A549 (cell line): Measurements from ENCODE around the gene BCDIN3D. TPM values are rescaled to one million over a fixed set of nuclear protein-coding genes. Genes with fewer than 3 reads are reported as not detected.

Source experiments
- ATAC-seq, 2 experiments: fragments of 200-7000 bp in 1 of 2; fragments of >200 bp in 1 of 2; cut with Nextera tagmentation in 1 of 2; cut with Tn5 transposase in 1 of 2; 3 replicates each; pipeline versions ENCODE4 v1.8.0 to v1.9.1; 2018 to 2020; ENCODE audit warnings: mild to moderate bottlenecking in 1 of 2, moderate library complexity in 1 of 2
- CTCF ChIA-PET: fragments of 300-600 bp; sonication (Branson Sonifier 250); formaldehyde crosslinking; extraction: SDS; loops from one replicate; lab custom pipeline; 2021; ENCODE audit warnings: antibody characterized with exemption, inconsistent platforms; lab: Yijun Ruan, JAX
- POLR2A ChIA-PET: fragments of 350-600 bp; formaldehyde crosslinking; extraction: SDS; loops from one replicate; lab custom pipeline; 2021; ENCODE audit warnings: antibody characterized with exemption, inconsistent platforms; lab: Yijun Ruan, JAX
- DNase-seq, 2 experiments: peaks; one replicate each; pipeline versions ENCODE4 v3.0.0 to v3.0.0-alpha.2; 2011 to 2016; ENCODE audit warnings: low read depth in 1 of 2, low spot score in 1 of 2
- FAIRE-seq: peaks from 2 replicates; lab custom pipeline; 2011; peaks lifted over from hg19 to GRCh38; lab: Jason Lieb, UNC
- H3K27ac ChIP-seq, 2 experiments: fragments of >200 bp; sonication (Bioruptor Twin); formaldehyde crosslinking; 3 replicates each; pipeline ENCODE4 v1.5.1; 2016 to 2017
- H3K4me1 ChIP-seq: fragments of >200 bp; sonication (Bioruptor Twin); formaldehyde crosslinking; 3 replicates; pipeline ENCODE4 v1.6.1; 2016
- H3K4me2 ChIP-seq: fragments of >200 bp; sonication (Bioruptor Twin); formaldehyde crosslinking; 3 replicates; pipeline ENCODE4 v1.6.1; 2016
- H3K4me3 ChIP-seq: fragments of >200 bp; sonication (Bioruptor Twin); formaldehyde crosslinking; 3 replicates; pipeline ENCODE4 v1.5.1; 2016
- H3K9me3 ChIP-seq: fragments of >200 bp; sonication (Bioruptor Twin); formaldehyde crosslinking; 3 replicates; pipeline ENCODE4 v1.6.1; 2016
- CHD4 ChIP-seq: fragments of 200-600 bp; sonication (generic); IDR thresholded peaks from 2 replicates; pipeline ENCODE4 v1.6.1; 2016; ENCODE audit warnings: antibody characterized with exemption, mild to moderate bottlenecking, borderline replicate concordance
- E2F6 ChIP-seq: IDR thresholded peaks from 2 replicates; pipeline ENCODE4 v1.6.1; 2012; ENCODE audit warnings: low read depth, borderline replicate concordance
- ELK1 ChIP-seq: fragments of 150-350 bp; IDR thresholded peaks from 2 replicates; pipeline ENCODE4 v1.6.1; 2014; ENCODE audit warnings: low read depth, mild to moderate bottlenecking, low read length
- FOSB ChIP-seq: fragments of 250-450 bp; sonication (Bioruptor Pico); IDR thresholded peaks from 2 replicates; pipeline ENCODE4 v1.5.0; 2020; ENCODE audit warnings: mild to moderate bottlenecking, moderate library complexity
- FOSL2 ChIP-seq, 2 experiments: fragments of 450-650 bp in 1 of 2; fragments of >200 bp in 1 of 2; sonication (Bioruptor Twin) in 1 of 2; formaldehyde crosslinking; IDR thresholded peaks; 2 replicates each; pipeline versions ENCODE4 v1.5.0 to v1.6.1; 2016 to 2020; ENCODE audit warnings: mild to moderate bottlenecking in 1 of 2, moderate library complexity in 1 of 2
- HEYL ChIP-seq: fragments of 250-450 bp; sonication (Bioruptor Pico); IDR thresholded peaks from 2 replicates; pipeline ENCODE4 v1.8.0; 2021; ENCODE audit warnings: mild to moderate bottlenecking, moderate library complexity
- HOXA7 ChIP-seq: fragments of 250-450 bp; sonication (Bioruptor Pico); IDR thresholded peaks from 2 replicates; pipeline ENCODE4 v1.5.0; 2020; ENCODE audit warnings: mild to moderate bottlenecking, moderate library complexity
- JUN ChIP-seq, 2 experiments: fragments of >200 bp; sonication (Bioruptor Twin); formaldehyde crosslinking; IDR thresholded peaks; 2 replicates in 1 of 2; 3 replicates in 1 of 2; pipeline ENCODE4 v1.6.1; 2016 to 2017
- JUNB ChIP-seq: fragments of >200 bp; sonication (Bioruptor Twin); formaldehyde crosslinking; IDR thresholded peaks from 2 replicates; pipeline ENCODE4 v1.6.1; 2016
- KDM1A ChIP-seq: fragments of 200-600 bp; sonication (generic); IDR thresholded peaks from 2 replicates; pipeline ENCODE4 v1.6.1; 2016; ENCODE audit warnings: low read depth, mild to moderate bottlenecking
- MAZ ChIP-seq: fragments of 150-350 bp; IDR thresholded peaks from 2 replicates; pipeline ENCODE4 v1.6.1; 2014; ENCODE audit warnings: antibody characterized with exemption, low read depth, low read length, borderline replicate concordance
- NFE2L2 ChIP-seq: fragments of 150-350 bp; conservative IDR thresholded peaks from 2 replicates; pipeline ENCODE4 v1.6.1; 2014; ENCODE audit warnings: low read length
- NR3C1 ChIP-seq: fragments of >200 bp; sonication (Bioruptor Twin); formaldehyde crosslinking; IDR thresholded peaks from 3 replicates; pipeline ENCODE4 v1.6.1; 2017
- PHF8 ChIP-seq: fragments of 200-600 bp; sonication (generic); IDR thresholded peaks from 2 replicates; pipeline ENCODE4 v1.6.1; 2016; ENCODE audit warnings: low read depth, mild to moderate bottlenecking, antibody characterized with exemption, moderate library complexity, borderline replicate concordance
- POLR2A ChIP-seq: IDR thresholded peaks from 2 replicates; pipeline ENCODE4 v1.6.1; 2012; ENCODE audit warnings: mild to moderate bottlenecking, low read length
- RAD21 ChIP-seq, 2 experiments: fragments of >200 bp in 1 of 2; sonication (Bioruptor Twin) in 1 of 2; formaldehyde crosslinking in 1 of 2; IDR thresholded peaks in 1 of 2; conservative IDR thresholded peaks in 1 of 2; 2 replicates in 1 of 2; 3 replicates in 1 of 2; pipeline ENCODE4 v1.6.1; 2012 to 2018; ENCODE audit warnings: inconsistent platforms in 1 of 2
- RARB ChIP-seq: fragments of 250-450 bp; sonication (Bioruptor Pico); IDR thresholded peaks from 2 replicates; pipeline ENCODE4 v1.8.0; 2021; ENCODE audit warnings: mild to moderate bottlenecking, moderate library complexity
- RCOR1 ChIP-seq: fragments of 150-350 bp; IDR thresholded peaks from 2 replicates; pipeline ENCODE4 v1.6.1; 2014; ENCODE audit warnings: antibody characterized with exemption, low read length, low read depth
- REST ChIP-seq: fragments of 200-600 bp; sonication (generic); IDR thresholded peaks from 2 replicates; pipeline ENCODE4 v1.6.1; 2016; ENCODE audit warnings: antibody characterized with exemption, mild to moderate bottlenecking, moderate library complexity
- RNF2 ChIP-seq: fragments of 200-600 bp; sonication (generic); IDR thresholded peaks from 2 replicates; pipeline ENCODE4 v1.6.1; 2016; ENCODE audit warnings: low read depth, mild to moderate bottlenecking, antibody characterized with exemption, moderate library complexity, borderline replicate concordance
- SMC3 ChIP-seq: fragments of >200 bp; sonication (Bioruptor Twin); formaldehyde crosslinking; IDR thresholded peaks from 3 replicates; pipeline ENCODE4 v1.6.1; 2018; ENCODE audit warnings: inconsistent platforms
- SREBF2 ChIP-seq: fragments of 450-650 bp; IDR thresholded peaks from 2 replicates; pipeline ENCODE4 v1.6.1; 2014; ENCODE audit warnings: mild to moderate bottlenecking, moderate library complexity
- USF2 ChIP-seq: fragments of 450-650 bp; IDR thresholded peaks from 2 replicates; pipeline ENCODE4 v1.6.1; 2014; ENCODE audit warnings: antibody characterized with exemption
- ZFP36 ChIP-seq: fragments of 450-650 bp; IDR thresholded peaks from 2 replicates; pipeline ENCODE4 v1.6.1; 2014; ENCODE audit warnings: borderline replicate concordance; ENCODE audit not compliant: partially characterized antibody
- WGBS: methylation state at CpG from one replicate; pipeline ENCODE4 v1.1.6; 2017; ENCODE audit errors: missing lambda C conversion rate; 5-methylcytosine and 5-hydroxymethylcytosine counted together
- polyA plus RNA-seq, 4 experiments: library from polyadenylated mRNA; depleted of rRNA in 3 of 4; stranded (reverse); fragments of >200 nt; fragmentation: RNase III in 1 of 4; extraction: RNeasy Plus Mini Kit Qiagen cat#74134 plus additional on column Dnase treatment in 1 of 4; gene quantifications; 2 replicates in 3 of 4; 3 replicates in 1 of 4; pipeline ENCODE4 v1.2.3, GENCODE V29; 2011 to 2017

Gene BCDIN3D
- polyA plus RNA-seq, 2 of the 4 experiments (the other 2 are of a cell fraction): 4.2 to 5.8 TPM

- TF ChIP-seq NR3C1 (no peak), KDM1A (no peak), NFE2L2 (no peak), PHF8 (no peak), ELK1 (no peak), JUNB (no peak), USF2 (no peak), RNF2 (no peak), HEYL (CRISPR knock-in tag) (no peak), CHD4 (no peak), E2F6 (no peak), JUN (IDR thresholded peaks at IDR 0.05) (no peak), FOSL2 (IDR thresholded peaks at IDR 0.05) (no peak), FOSL2 (CRISPR knock-in tag; IDR thresholded peaks at IDR 0.05) (no peak), ZFP36 (no peak)
- Histone ChIP-seq H3K4me1 (no peaks in the 10 kb centered on the region), H3K27ac (no peak overlapping the region), H3K4me2 (no peak overlapping the region), H3K9me3 (no peaks in the 10 kb centered on the region), H3K4me3 (no peak overlapping the region)
- POLR2A ChIA-PET: no interaction called here
- DNase-seq (no peak), ATAC-seq (no peak), FAIRE-seq (no peak)
- CTCF ChIA-PET: interaction anchor here (1.3 to 1.9 kb wide), 4 partner anchors 29 to 248 kb away, joined by 3 to 9 read pairs (median 4); no protein-coding TSS in a partner anchor
- 87% methylated on average over 11 of the region's 12 CpGs for WGBS
These were observed 34.8 kb downstream of the BCDIN3D start for GRCh38 chr12:49807991-49808580.

- CTCF ChIA-PET: interaction anchor here (1.5 kb wide), 1 partner anchor 29 kb away, joined by 5 read pairs; no protein-coding TSS in a partner anchor
- DNase-seq (no peak), FAIRE-seq (no peak), ATAC-seq (no peak)
- POLR2A ChIA-PET: no interaction called here
- Histone ChIP-seq H3K4me1 (no peaks in the 10 kb centered on the region), H3K27ac (no peak overlapping the region), H3K4me2 (no peak overlapping the region), H3K9me3 (no peaks in the 10 kb centered on the region), H3K4me3 (no peak overlapping the region)
- TF ChIP-seq HOXA7 (CRISPR knock-in tag) (no peak), NR3C1 (no peak), SMC3 (no peak), HEYL (CRISPR knock-in tag) (no peak), PHF8 (no peak), RARB (no peak), CHD4 (no peak)
- 83% methylated on average over 7 of the region's 7 CpGs for WGBS
These were observed 36.0 kb downstream of the BCDIN3D start for GRCh38 chr12:49806877-49807276.

- FAIRE-seq (no peak), ATAC-seq (no peak)
- POLR2A ChIA-PET: no interaction called here
These were observed 36.5 kb downstream of the BCDIN3D start for GRCh38 chr12:49806321-49806813.

More at GRCh38 chr12:49806321-49806813, 36.5 kb downstream of the BCDIN3D start:
- Histone ChIP-seq H3K9me3 (no peaks in the 10 kb centered on the region), H3K4me1 (no peaks in the 10 kb centered on the region), H3K27ac (no peak overlapping the region), H3K4me3 (no peak overlapping the region), H3K4me2 (no peak overlapping the region)
- TF ChIP-seq RCOR1 (no peak), RNF2 (no peak), FOSB (CRISPR knock-in tag) (no peak), REST (no peak), SMC3 (no peak), MAZ (no peak), RAD21 (conservative IDR thresholded peaks at IDR 0.05 in 1 of 2, IDR thresholded peaks at IDR 0.05 in 1 of 2) (no peak), SREBF2 (no peak), HOXA7 (CRISPR knock-in tag) (no peak), POLR2A (no peak)
- CTCF ChIA-PET: interaction anchor here (1.5 kb wide), 1 partner anchor 29 kb away, joined by 5 read pairs; no protein-coding TSS in a partner anchor
- no peak for DNase-seq
- 84% methylated on average over 7 of the region's 7 CpGs for WGBS
